A549 (cell line): Measurements from ENCODE around the gene SORL1. TPM values are rescaled to one million over a fixed set of nuclear protein-coding genes. Genes with fewer than 3 reads are reported as not detected.

Experiments used
- ATAC-seq, 2 experiments: fragments of 200-7000 bp in 1 of 2; fragments of >200 bp in 1 of 2; cut with Nextera tagmentation in 1 of 2; cut with Tn5 transposase in 1 of 2; 3 replicates each; pipeline versions ENCODE4 v1.8.0 to v1.9.1; 2018 to 2020; ENCODE audit warnings: mild to moderate bottlenecking in 1 of 2, moderate library complexity in 1 of 2
- CTCF ChIA-PET: fragments of 300-600 bp; sonication (Branson Sonifier 250); formaldehyde crosslinking; extraction: SDS; loops from one replicate; lab custom pipeline; 2021; ENCODE audit warnings: antibody characterized with exemption, inconsistent platforms; lab: Yijun Ruan, JAX
- POLR2A ChIA-PET: fragments of 350-600 bp; formaldehyde crosslinking; extraction: SDS; loops from one replicate; lab custom pipeline; 2021; ENCODE audit warnings: antibody characterized with exemption, inconsistent platforms; lab: Yijun Ruan, JAX
- DNase-seq, 2 experiments: peaks; one replicate each; pipeline versions ENCODE4 v3.0.0 to v3.0.0-alpha.2; 2011 to 2016; ENCODE audit warnings: low read depth in 1 of 2, low spot score in 1 of 2
- FAIRE-seq: peaks from 2 replicates; lab custom pipeline; 2011; peaks lifted over from hg19 to GRCh38; lab: Jason Lieb, UNC
- H3K27ac ChIP-seq, 2 experiments: fragments of >200 bp; sonication (Bioruptor Twin); formaldehyde crosslinking; 3 replicates each; pipeline ENCODE4 v1.5.1; 2016 to 2017
- H3K4me1 ChIP-seq: fragments of >200 bp; sonication (Bioruptor Twin); formaldehyde crosslinking; 3 replicates; pipeline ENCODE4 v1.6.1; 2016
- H3K4me2 ChIP-seq: fragments of >200 bp; sonication (Bioruptor Twin); formaldehyde crosslinking; 3 replicates; pipeline ENCODE4 v1.6.1; 2016
- H3K4me3 ChIP-seq: fragments of >200 bp; sonication (Bioruptor Twin); formaldehyde crosslinking; 3 replicates; pipeline ENCODE4 v1.5.1; 2016
- H3K9me3 ChIP-seq: fragments of >200 bp; sonication (Bioruptor Twin); formaldehyde crosslinking; 3 replicates; pipeline ENCODE4 v1.6.1; 2016
- CBX8 ChIP-seq: fragments of 200-600 bp; sonication (generic); IDR thresholded peaks from 2 replicates; pipeline ENCODE4 v1.6.1; 2016
- ELK1 ChIP-seq: fragments of 150-350 bp; IDR thresholded peaks from 2 replicates; pipeline ENCODE4 v1.6.1; 2014; ENCODE audit warnings: low read depth, mild to moderate bottlenecking, low read length
- HDAC2 ChIP-seq: fragments of 200-600 bp; sonication (generic); IDR thresholded peaks from 2 replicates; pipeline ENCODE4 v1.6.1; 2016
- HOXB13 ChIP-seq: fragments of 250-450 bp; sonication (Bioruptor Pico); IDR thresholded peaks from 2 replicates; pipeline ENCODE4 v1.5.0; 2020; ENCODE audit warnings: low read depth, mild to moderate bottlenecking, moderate library complexity
- KDM1A ChIP-seq: fragments of 200-600 bp; sonication (generic); IDR thresholded peaks from 2 replicates; pipeline ENCODE4 v1.6.1; 2016; ENCODE audit warnings: low read depth, mild to moderate bottlenecking
- MAFK ChIP-seq: fragments of 450-650 bp; IDR thresholded peaks from 2 replicates; pipeline ENCODE4 v1.6.1; 2014; ENCODE audit not compliant: partially characterized antibody
- MAX ChIP-seq: IDR thresholded peaks from 2 replicates; pipeline ENCODE4 v1.6.1; 2012
- NFE2L2 ChIP-seq: fragments of 150-350 bp; conservative IDR thresholded peaks from 2 replicates; pipeline ENCODE4 v1.6.1; 2014; ENCODE audit warnings: low read length
- NPAS2 ChIP-seq: fragments of 250-450 bp; sonication (Bioruptor Pico); IDR thresholded peaks from 2 replicates; pipeline ENCODE4 v1.8.0; 2022; ENCODE audit warnings: mild to moderate bottlenecking, moderate library complexity, borderline replicate concordance
- NR3C1 ChIP-seq: fragments of >200 bp; sonication (Bioruptor Twin); formaldehyde crosslinking; IDR thresholded peaks from 3 replicates; pipeline ENCODE4 v1.6.1; 2017
- RCOR1 ChIP-seq: fragments of 150-350 bp; IDR thresholded peaks from 2 replicates; pipeline ENCODE4 v1.6.1; 2014; ENCODE audit warnings: antibody characterized with exemption, low read length, low read depth
- RFX5 ChIP-seq: fragments of 450-650 bp; IDR thresholded peaks from 2 replicates; pipeline ENCODE4 v1.7.1; 2014; ENCODE audit warnings: antibody characterized with exemption, mild to moderate bottlenecking, moderate library complexity
- RNF2 ChIP-seq: fragments of 200-600 bp; sonication (generic); IDR thresholded peaks from 2 replicates; pipeline ENCODE4 v1.6.1; 2016; ENCODE audit warnings: low read depth, mild to moderate bottlenecking, antibody characterized with exemption, moderate library complexity, borderline replicate concordance
- TP53 ChIP-seq: fragments of 250-450 bp; sonication (Bioruptor Pico); IDR thresholded peaks from 2 replicates; pipeline ENCODE4 v1.5.0; 2021; ENCODE audit warnings: mild to moderate bottlenecking, moderate library complexity
- ZNF302 ChIP-seq: fragments of 250-450 bp; sonication (Bioruptor Pico); IDR thresholded peaks from 2 replicates; pipeline ENCODE4 v1.9.0; 2021; ENCODE audit warnings: inconsistent platforms, mild to moderate bottlenecking, moderate library complexity
- WGBS: methylation state at CpG from one replicate; pipeline ENCODE4 v1.1.6; 2017; ENCODE audit errors: missing lambda C conversion rate; 5-methylcytosine and 5-hydroxymethylcytosine counted together
- polyA plus RNA-seq, 4 experiments: library from polyadenylated mRNA; depleted of rRNA in 3 of 4; stranded (reverse); fragments of >200 nt; fragmentation: RNase III in 1 of 4; extraction: RNeasy Plus Mini Kit Qiagen cat#74134 plus additional on column Dnase treatment in 1 of 4; gene quantifications; 2 replicates in 3 of 4; 3 replicates in 1 of 4; pipeline ENCODE4 v1.2.3, GENCODE V29; 2011 to 2017
- TF ChIP-seq, protein P1 (sequence below): IDR thresholded peaks from 2 replicates; pipeline ENCODE4 v1.6.1; 2012; ENCODE audit warnings: low read depth, borderline replicate concordance
- TF ChIP-seq, protein P2 (sequence below): fragments of 250-450 bp; sonication (Bioruptor Pico); IDR thresholded peaks from 2 replicates; pipeline ENCODE4 v1.5.0; 2020; ENCODE audit warnings: low read depth, mild to moderate bottlenecking, moderate library complexity
- TF ChIP-seq, protein P3 (sequence below): IDR thresholded peaks from 2 replicates; pipeline ENCODE4 v1.6.1; 2012

Gene SORL1
- polyA plus RNA-seq, 2 of the 4 experiments (the other 2 are of a cell fraction): 0.45 to 3.8 TPM

- TF ChIP-seq TP53 (CRISPR knock-in tag): no peak
- no peak for TF ChIP-seq HDAC2
- ChIA-PET CTCF (no interaction called here), POLR2A (no interaction called here)
- FAIRE-seq (no peak), ATAC-seq (no peak), DNase-seq (no peak)
- Histone ChIP-seq H3K4me1 (no peaks in the 10 kb centered on the region), H3K4me2 (no peak overlapping the region), H3K27ac (no peak overlapping the region), H3K4me3 (no peak overlapping the region), H3K9me3 (no peaks in the 10 kb centered on the region)
- 53% methylated on average over 4 of the region's 4 CpGs for WGBS
Observed at GRCh38 chr11:121580154-121580553, 128.0 kb downstream of the SORL1 start.

- Histone ChIP-seq H3K9me3 (no peaks in the 10 kb centered on the region), H3K4me1 (no peaks in the 10 kb centered on the region), H3K27ac (no peak overlapping the region), H3K4me2 (no peak overlapping the region), H3K4me3 (no peak overlapping the region)
- ChIA-PET POLR2A (no interaction called here), CTCF (interaction anchor here (1.5 kb wide), 1 partner anchor 10 kb away, joined by 7 read pairs; no protein-coding TSS in a partner anchor)
- FAIRE-seq (no peak), ATAC-seq (no peak), DNase-seq (no peak)
- no peak for TF ChIP-seq NFE2L2
- no peak for TF ChIP-seq RCOR1
- TF ChIP-seq HOXB13 (CRISPR knock-in tag): no peak
- no peak for TF ChIP-seq ZNF302 (CRISPR knock-in tag)
- TF ChIP-seq MAX: no peak
- TF ChIP-seq, protein P1, sequence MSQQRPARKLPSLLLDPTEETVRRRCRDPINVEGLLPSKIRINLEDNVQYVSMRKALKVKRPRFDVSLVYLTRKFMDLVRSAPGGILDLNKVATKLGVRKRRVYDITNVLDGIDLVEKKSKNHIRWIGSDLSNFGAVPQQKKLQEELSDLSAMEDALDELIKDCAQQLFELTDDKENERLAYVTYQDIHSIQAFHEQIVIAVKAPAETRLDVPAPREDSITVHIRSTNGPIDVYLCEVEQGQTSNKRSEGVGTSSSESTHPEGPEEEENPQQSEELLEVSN: no peak
- TF ChIP-seq, protein P2, sequence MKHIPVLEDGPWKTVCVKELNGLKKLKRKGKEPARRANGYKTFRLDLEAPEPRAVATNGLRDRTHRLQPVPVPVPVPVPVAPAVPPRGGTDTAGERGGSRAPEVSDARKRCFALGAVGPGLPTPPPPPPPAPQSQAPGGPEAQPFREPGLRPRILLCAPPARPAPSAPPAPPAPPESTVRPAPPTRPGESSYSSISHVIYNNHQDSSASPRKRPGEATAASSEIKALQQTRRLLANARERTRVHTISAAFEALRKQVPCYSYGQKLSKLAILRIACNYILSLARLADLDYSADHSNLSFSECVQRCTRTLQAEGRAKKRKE: no peak
- WGBS: 67% methylated on average over 4 of the region's 4 CpGs
Observed at GRCh38 chr11:121581607-121582006, 129.5 kb downstream of the SORL1 start.

DNA sequence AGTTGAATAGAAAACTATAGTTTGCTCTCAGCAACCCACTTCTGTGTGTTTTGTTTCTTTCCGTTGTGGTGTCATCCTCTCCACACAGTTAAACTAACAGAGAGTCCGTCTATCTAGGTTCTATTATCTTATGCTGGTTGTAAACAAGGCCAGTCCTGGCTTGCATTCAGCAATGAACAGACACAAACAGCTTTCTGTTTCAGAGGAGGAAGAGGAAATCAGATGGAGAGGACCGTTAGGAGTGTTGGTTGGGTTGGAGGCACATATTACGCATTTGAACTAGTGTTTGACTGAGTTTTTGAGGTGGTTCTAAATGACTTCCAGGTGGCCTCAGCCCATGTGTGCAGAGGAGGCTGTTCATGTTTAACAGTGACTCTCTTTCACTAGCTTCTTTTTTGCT, 130.2 kb downstream of the SORL1 start:
- POLR2A ChIA-PET: no interaction called here
- CTCF ChIA-PET: interaction anchor here (0.7 kb wide), 1 partner anchor 11 kb away, joined by 3 read pairs; no protein-coding TSS in a partner anchor
- ATAC-seq: no peak

DNA sequence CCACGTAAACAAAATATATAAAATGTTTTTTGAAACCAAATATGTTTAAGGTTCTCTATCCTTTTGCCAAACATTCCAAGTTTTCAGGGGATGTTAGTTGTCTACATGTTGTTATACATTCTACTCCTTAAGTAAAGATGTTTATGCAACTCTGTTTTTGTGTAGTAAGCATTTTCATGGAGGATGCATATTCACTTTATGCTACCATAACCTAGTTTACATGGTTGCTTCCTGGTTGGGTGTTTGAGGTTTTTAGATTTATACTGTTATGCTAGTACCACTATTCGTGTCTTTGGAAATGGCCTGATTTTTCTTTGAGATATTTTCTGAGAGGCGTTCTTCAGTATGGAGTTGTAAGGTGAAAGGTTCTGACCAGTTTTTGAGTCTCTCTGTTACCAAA, 131.7 kb downstream of the SORL1 start:
- Histone ChIP-seq H3K4me3 (no peak overlapping the region), H3K27ac (no peak overlapping the region), H3K4me1 (no peaks in the 10 kb centered on the region), H3K4me2 (no peak overlapping the region), H3K9me3 (no peaks in the 10 kb centered on the region)
- no peak for ATAC-seq
- no peak for DNase-seq
- POLR2A ChIA-PET: no interaction called here
- WGBS: 61% methylated on average over 3 of the region's 3 CpGs
- FAIRE-seq: no peak
- TF ChIP-seq ELK1 (no peak), MAFK (peak; percentile 56)
- CTCF ChIA-PET: no interaction called here

More for the DNA sequence above, 130.2 kb downstream of the SORL1 start:
- no peak for DNase-seq
- Histone ChIP-seq H3K27ac (no peak overlapping the region), H3K4me2 (no peak overlapping the region), H3K9me3 (no peaks in the 10 kb centered on the region), H3K4me3 (no peak overlapping the region), H3K4me1 (no peaks in the 10 kb centered on the region)
- no peak for FAIRE-seq
- TF ChIP-seq ZNF302 (CRISPR knock-in tag) (no peak), RNF2 (no peak), RFX5 (no peak), ELK1 (no peak), CBX8 (no peak), NPAS2 (no peak), NR3C1 (no peak), KDM1A (no peak)
- TF ChIP-seq, protein P3, sequence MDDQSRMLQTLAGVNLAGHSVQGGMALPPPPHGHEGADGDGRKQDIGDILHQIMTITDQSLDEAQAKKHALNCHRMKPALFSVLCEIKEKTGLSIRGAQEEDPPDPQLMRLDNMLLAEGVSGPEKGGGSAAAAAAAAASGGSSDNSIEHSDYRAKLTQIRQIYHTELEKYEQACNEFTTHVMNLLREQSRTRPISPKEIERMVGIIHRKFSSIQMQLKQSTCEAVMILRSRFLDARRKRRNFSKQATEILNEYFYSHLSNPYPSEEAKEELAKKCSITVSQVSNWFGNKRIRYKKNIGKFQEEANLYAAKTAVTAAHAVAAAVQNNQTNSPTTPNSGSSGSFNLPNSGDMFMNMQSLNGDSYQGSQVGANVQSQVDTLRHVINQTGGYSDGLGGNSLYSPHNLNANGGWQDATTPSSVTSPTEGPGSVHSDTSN: no peak
- WGBS: 61% methylated on average over 4 of the region's 4 CpGs
